ENCODE measurements around the gene TM9SF4.
"Not testable (repeated sequence)": the region's sequence is repeated elsewhere in the genome, so short reads cannot be mapped to it uniquely, and the experiment has no call there.

The TM9SF4 gene

GRCh38 chr20:32165836-32166545, 56.5 kb downstream of the TM9SF4 start:
- H3K4me3 ChIP-seq (ENCODE audit: low read depth, low read length): no peak overlapping the region
- TF ChIP-seq, protein P1, sequence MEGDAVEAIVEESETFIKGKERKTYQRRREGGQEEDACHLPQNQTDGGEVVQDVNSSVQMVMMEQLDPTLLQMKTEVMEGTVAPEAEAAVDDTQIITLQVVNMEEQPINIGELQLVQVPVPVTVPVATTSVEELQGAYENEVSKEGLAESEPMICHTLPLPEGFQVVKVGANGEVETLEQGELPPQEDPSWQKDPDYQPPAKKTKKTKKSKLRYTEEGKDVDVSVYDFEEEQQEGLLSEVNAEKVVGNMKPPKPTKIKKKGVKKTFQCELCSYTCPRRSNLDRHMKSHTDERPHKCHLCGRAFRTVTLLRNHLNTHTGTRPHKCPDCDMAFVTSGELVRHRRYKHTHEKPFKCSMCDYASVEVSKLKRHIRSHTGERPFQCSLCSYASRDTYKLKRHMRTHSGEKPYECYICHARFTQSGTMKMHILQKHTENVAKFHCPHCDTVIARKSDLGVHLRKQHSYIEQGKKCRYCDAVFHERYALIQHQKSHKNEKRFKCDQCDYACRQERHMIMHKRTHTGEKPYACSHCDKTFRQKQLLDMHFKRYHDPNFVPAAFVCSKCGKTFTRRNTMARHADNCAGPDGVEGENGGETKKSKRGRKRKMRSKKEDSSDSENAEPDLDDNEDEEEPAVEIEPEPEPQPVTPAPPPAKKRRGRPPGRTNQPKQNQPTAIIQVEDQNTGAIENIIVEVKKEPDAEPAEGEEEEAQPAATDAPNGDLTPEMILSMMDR (IDR thresholded peaks at IDR 0.05; ENCODE audit: low read depth, low read length): no peak

GRCh38 chr20:32167552-32167951, 58.0 kb downstream of the TM9SF4 start:
- H3K4me3 ChIP-seq (ENCODE audit: low read depth, low read length): no peak overlapping the region
- TF ChIP-seq, protein P1 (IDR thresholded peaks at IDR 0.05; ENCODE audit: low read depth, low read length): no peak

GRCh38 chr20:32168184-32168910, 58.8 kb downstream of the TM9SF4 start:
- H3K4me3 ChIP-seq (ENCODE audit: low read depth, low read length): no peak overlapping the region
- TF ChIP-seq, protein P1 (IDR thresholded peaks at IDR 0.05; ENCODE audit: low read depth, low read length): no peak

DNA sequence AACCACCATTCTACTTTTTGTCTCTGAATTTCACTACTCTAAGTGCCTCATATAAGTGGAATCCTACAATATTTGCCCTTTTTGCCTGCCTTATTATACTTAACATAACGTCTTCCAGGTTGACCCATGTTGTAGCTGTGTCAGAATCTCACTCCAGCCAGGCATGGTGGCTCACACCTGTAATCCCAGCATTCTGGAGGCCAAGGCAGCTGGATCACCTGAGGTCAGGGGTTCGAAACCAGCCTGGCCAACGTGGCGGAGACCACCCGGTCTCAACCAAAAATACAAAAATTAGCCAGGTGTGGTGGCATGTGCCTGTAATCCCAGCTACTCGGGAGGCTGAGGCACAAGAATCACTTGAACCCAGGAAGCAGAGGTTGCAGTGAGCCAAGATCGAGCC, 68.2 kb downstream of the TM9SF4 start:
- H3K4me3 ChIP-seq (ENCODE audit: low read depth, low read length): not testable (repeated sequence)

DNA sequence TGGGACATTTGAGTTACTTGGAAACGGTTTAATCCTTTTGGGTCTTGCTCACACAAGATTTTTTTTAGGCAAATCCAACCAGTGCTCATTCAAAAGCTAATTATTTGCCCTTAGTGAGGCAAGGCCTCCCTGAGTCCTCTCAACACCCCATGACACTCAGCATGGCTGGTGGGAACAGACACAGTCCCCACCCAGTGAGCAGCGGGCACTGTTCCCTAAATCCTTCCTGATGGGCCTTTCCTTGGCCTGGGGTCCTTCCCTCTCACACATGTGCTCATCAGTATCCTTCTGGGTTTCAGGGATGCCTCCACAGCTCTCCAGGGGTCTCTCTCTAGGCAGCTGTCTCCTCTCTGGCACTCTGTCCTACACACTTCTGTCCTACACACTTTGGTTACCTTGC, 70.0 kb downstream of the TM9SF4 start:
- TF ChIP-seq, protein P1 (IDR thresholded peaks at IDR 0.05; ENCODE audit: low read depth, low read length): no peak

GRCh38 chr20:32179934-32180333, 70.4 kb downstream of the TM9SF4 start:
- TF ChIP-seq, protein P1 (IDR thresholded peaks at IDR 0.05; ENCODE audit: low read depth, low read length): no peak
- no peak overlapping the region for H3K4me3 ChIP-seq (ENCODE audit: low read depth, low read length)

More for the DNA sequence above, 70.0 kb downstream of the TM9SF4 start:
- H3K4me3 ChIP-seq (ENCODE audit: low read depth, low read length): no peak overlapping the region

GRCh38 chr20:32181606-32182005, 72.1 kb downstream of the TM9SF4 start:
- TF ChIP-seq, protein P1 (IDR thresholded peaks at IDR 0.05; ENCODE audit: low read depth, low read length): no peak
- no peak overlapping the region for H3K4me3 ChIP-seq (ENCODE audit: low read depth, low read length)

Data from WI38 (cell line).